Epithelial cell of prostate (primary cell): ENCODE results near the gene ASPSCR1.
A peak's percentile ranks its signal among the peaks of the same experiment; 100 is the strongest.
"Not testable (repeated sequence)": the region's sequence is repeated elsewhere in the genome, so short reads cannot be mapped to it uniquely, and the experiment has no call there.

Experiments used
- DNase-seq: peaks from one replicate; pipeline ENCODE4 v3.0.0-alpha.2; 2011; ENCODE audit warnings: low read depth, low spot score
- H3K27ac ChIP-seq: fragments of 450-650 bp; 2 replicates; pipeline ENCODE4 v1.5.1; 2017; ENCODE audit warnings: mild to moderate bottlenecking

The ASPSCR1 gene

DNA sequence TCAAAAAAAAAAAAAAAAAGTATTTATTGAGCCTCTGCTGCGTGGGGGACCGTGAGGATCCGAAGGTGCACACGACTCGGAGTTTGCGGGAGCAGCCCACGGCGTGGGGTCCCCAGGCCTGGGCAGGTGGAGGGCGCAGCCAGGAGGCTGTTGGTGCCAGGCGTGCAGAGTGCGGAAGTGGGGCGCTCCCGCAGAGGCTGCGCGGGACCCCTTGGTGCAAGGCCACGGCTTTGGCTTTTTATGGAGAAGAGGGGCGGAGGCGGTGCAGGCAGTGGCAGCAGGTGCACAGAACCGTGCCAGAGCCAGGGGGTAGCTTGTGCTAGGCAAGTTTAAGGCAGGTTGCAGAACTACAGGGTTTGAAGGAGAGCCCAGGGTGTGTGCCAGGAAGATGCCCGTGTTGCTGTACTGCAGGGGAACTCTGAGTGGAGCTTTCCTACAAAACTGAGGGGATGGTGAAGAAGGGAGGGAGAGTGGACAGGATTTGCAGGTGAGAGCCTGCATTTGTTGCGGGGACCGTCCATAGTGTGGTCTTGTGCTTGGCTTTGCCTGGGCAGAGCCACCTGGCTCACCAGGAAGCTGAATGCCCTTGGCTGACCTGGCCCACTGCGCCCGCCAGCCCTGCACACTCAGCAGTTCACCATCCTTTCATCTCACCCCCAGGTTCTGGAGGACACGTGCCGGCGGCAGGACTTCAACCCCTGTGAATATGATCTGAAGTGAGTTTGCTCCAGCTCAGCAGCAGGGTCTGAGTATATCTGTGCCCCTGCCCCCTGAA lies 1.3 kb downstream of the ASPSCR1 start:
- no peak overlapping the region for H3K27ac ChIP-seq
- DNase-seq = no peak

GRCh38 chr17:81980122-81980521 lies 2.7 kb downstream of the ASPSCR1 start:
- H3K27ac ChIP-seq = no peak overlapping the region
- DNase-seq = no peak

DNA sequence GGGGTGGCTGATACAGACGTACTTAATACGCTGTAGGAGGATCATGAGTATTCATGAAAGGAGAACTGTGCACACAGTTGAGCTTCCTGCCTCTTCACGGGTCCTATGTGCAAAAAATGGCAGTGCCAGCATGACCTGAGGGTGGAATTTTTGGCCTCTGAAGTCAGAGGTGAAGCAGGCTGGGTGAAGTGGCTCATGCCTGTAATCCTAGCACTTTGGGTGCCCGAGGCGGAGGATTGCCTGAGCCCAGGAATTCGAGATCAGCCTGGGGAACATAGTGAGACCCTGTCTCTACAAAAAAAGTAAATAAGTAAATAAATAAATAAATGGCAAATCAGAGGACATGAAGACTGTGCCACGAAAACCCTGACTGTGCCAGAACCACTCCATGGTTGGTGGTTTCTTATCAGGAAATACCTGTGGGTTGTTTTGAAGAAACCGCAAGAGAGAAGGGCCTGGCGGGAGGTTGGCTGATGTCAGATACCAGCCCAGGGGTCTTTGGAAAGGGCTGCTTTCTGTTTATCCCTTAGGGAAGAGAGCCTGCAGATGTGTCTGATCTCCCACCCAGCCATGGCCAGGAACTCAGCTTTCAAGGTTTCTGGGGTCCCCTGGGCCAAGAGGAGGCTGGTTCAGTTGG lies 3.4 kb downstream of the ASPSCR1 start:
- H3K27ac ChIP-seq = no peak overlapping the region
- DNase-seq = no peak

DNA sequence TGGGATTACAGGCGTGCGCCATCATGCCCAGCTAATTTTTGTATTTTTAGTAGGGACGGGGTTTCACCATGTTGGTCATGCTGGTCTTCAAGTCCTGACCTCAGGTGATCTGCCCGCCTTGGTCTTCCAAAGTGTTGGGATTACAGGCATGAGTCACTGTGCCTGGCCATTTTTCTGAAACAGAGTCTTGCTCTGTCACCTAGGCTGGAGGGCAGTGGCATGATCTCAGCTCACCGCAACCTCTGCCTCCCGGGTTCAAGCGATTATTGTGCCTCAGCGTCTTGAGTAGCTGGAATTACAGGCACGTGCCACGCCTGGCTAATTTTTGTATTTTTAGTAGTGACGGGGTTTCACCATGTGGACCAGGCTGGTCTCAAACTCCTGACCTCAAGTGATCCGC lies 4.1 kb downstream of the ASPSCR1 start:
- DNase-seq, H3K27ac ChIP-seq: not testable (repeated sequence)

DNA sequence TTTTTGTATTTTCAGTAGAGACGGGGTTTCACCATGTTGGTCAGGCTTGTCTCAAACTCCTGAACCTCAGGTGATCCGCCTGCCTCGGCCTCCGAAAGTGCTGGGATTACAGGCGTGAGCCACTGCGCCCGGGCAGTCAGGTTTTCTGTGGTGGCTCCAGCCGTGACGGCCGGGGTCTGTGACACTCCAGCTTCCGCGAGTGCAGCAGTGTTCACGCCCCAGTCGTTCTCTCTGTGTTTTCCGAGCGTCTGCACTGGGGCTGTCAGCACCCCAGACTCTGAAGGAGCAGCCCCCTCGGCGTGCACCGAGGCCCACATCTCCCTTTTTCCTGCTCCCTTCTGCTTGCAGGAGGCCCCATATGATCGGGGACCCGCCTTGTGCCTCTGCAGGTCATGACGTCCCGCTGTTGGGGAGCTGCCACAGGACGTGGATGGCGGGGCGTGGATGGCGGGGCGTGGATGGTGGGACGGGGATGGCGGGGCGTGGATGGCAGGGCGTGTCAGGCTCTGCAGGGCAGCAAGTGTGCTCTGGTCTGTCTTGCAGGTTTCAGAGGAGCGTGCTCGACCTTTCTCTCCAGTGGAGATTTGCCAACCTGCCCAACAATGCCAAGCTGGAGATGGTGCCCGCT lies 5.7 kb downstream of the ASPSCR1 start:
- no peak for DNase-seq
- no peak overlapping the region for H3K27ac ChIP-seq

DNA sequence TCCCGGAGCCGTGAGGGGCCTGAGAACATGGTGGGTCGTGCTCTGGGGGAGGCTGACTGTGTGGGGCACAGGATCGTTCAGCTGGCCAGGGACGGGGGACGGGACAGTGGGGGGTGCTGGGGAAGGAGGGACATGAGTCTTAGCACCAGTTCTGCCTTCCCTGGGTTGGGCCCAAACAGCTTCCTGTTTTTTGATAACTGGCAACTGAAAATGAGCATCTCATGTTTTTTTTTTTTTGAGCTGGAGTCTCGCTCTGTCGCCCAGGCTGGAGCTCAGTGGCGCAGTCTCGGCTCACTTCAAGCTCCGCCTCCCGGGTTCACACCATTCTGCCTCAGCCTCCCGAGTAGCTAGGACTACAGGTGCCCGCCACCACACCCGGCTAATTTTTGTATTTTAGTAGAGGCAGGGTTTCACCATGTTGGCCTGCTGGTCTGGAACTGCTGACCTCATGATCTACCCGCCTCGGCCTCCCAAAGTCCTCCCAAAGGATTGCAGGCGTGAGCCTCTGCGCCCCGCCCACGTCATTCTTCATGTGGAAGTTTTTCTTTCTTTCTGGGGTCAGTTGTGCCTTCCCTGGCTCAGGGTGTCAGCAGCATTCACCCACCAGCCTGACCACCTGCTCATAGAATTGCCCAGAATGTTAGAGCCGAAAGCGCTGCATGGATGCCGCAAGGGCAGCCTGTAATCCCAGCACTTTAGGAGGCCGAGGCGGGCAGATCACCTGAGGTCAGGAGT lies 6.4 kb downstream of the ASPSCR1 start:
- no peak for DNase-seq
- no peak overlapping the region for H3K27ac ChIP-seq

GRCh38 chr17:81984773-81985410 lies 7.5 kb downstream of the ASPSCR1 start:
- DNase-seq = no peak
- no peak overlapping the region for H3K27ac ChIP-seq

- DNase-seq = no peak
- H3K27ac ChIP-seq = no peak overlapping the region
Observed at GRCh38 chr17:81986606-81987005, 9.2 kb downstream of the ASPSCR1 start.

DNA sequence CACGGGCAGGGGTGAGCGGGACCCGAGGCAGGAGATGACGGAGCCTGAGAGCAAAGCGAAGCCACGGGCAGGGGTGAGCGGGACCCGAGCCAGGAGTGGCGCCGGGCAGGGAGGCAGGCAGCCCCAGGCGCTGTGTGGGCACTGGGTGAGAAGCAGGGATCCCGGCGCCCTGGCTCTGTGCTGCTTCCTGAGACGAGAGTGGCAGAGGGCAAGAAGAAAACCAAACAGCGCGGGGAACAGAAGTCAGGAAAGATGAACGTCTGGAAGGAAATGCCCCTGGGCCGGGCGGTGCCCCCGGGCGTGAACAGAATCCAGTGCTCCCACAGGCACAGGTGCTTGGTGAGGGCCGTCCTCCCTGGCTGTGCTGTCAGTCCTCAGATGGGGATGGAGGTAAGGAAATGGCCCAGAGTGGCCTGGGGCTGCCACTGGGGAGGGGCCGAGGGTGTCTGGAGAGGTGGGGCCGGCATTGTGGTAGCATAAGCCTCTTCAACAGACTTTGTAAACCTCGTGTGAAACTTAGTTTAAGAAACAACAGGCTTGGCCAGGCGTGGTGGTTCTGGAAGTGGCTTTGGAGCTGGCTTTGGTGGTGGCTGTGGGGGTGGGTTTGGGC lies 9.8 kb downstream of the ASPSCR1 start:
- H3K27ac ChIP-seq = no peak overlapping the region
- DNase-seq = no peak

GRCh38 chr17:81990836-81991683 lies 13.6 kb downstream of the ASPSCR1 start:
- no peak for DNase-seq
- H3K27ac ChIP-seq = peak overlapping the region; percentile 29

- peak overlapping the region; percentile 29 for H3K27ac ChIP-seq
- DNase-seq = peak; percentile 41
Observed at GRCh38 chr17:81991684-81992305, 14.4 kb downstream of the ASPSCR1 start.

- no peak overlapping the region for H3K27ac ChIP-seq
- no peak for DNase-seq
Observed at GRCh38 chr17:81992306-81993102, 15.1 kb downstream of the ASPSCR1 start.

- H3K27ac ChIP-seq = no peak overlapping the region
- no peak for DNase-seq
Observed at GRCh38 chr17:81993729-81994592, 16.5 kb downstream of the ASPSCR1 start.

- DNase-seq = no peak
Observed at GRCh38 chr17:81994593-81995462, 17.4 kb downstream of the ASPSCR1 start.

DNA sequence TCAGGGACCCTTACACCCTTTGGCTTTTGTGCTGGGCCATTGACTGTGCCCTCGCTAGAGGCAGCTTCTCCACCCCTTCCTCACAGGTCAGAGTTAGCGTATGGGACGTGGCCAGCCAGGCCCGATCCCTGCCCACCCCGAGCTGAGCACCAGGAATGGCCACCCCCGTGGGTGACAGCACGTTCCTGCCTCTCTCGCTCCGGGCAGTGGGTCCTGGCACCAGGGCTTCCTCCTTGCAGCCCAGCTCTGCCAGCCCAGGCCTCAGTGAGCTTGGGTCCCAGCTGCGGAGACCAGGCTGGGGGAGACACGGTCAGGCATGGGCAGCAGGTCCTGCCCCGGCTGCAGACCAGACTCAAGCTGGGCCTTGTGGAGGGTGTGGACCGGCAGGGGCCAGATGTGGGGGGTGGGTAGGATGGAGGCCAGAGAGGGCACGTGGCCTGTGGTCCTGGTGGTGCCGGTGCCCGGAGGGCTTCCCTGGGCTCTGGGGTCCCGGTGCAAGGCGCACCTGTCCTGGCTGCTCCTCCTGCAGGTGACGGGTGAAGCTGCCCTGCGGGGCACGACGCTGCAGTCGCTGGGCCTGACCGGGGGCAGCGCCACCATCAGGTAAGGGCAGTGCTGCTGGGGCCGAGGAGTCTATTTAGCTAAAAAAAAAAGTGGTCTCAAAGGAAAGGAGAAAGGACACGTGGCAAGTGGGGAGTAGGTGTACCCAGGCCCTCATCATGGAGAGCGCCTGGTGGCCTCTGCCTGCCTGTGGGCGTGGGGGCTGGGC lies 18.2 kb downstream of the ASPSCR1 start:
- DNase-seq = no peak
- no peak overlapping the region for H3K27ac ChIP-seq

More at GRCh38 chr17:81994593-81995462, 17.4 kb downstream of the ASPSCR1 start:
- no peak overlapping the region for H3K27ac ChIP-seq
